Stimulated activated naive B cell treated with anti-CD40 and anti-IgM and Interleukin-4, amounts not matched to agents 10 μg/mL and 1 μg/mL and 100 μg/mL, for 72 hours (primary cell): ENCODE data around the gene ARCN1.

Experiments used
- ATAC-seq, 2 donors: fragments of 150-1000 bp; cut with Tn5 transposase; replicated peaks; 2 replicates each; pipeline ENCODE4 v1.10.0; 2021; ENCODE audit warnings: moderate library complexity in 1 of 2
- DNase-seq: peaks from one replicate; pipeline ENCODE4 v3.0.0; 2021
- H3K27ac Mint-ChIP-seq: one replicate; pipeline ENCODE4 v1.8.0; 2022; ENCODE audit warnings: mild to moderate bottlenecking, mixed read lengths
- H3K27me3 Mint-ChIP-seq, 2 donors: one replicate each; pipeline ENCODE4 v1.8.0; 2022; ENCODE audit warnings: mixed read lengths in 2 of 2
- H3K36me3 Mint-ChIP-seq, 2 donors: one replicate each; pipeline ENCODE4 v1.8.0; 2022; ENCODE audit warnings: mixed read lengths in 2 of 2, mild to moderate bottlenecking in 1 of 2
- H3K4me1 Mint-ChIP-seq, 2 donors: one replicate each; pipeline ENCODE4 v1.8.0; 2022; ENCODE audit warnings: mixed read lengths in 2 of 2, mild to moderate bottlenecking in 1 of 2
- H3K4me3 Mint-ChIP-seq, 2 donors: one replicate each; pipeline ENCODE4 v1.8.0; 2022; ENCODE audit warnings: mild to moderate bottlenecking in 2 of 2, mixed read lengths in 2 of 2, moderate library complexity in 1 of 2
- H3K9me3 Mint-ChIP-seq, 2 donors: one replicate each; pipeline ENCODE4 v1.8.0; 2022; ENCODE audit warnings: mixed read lengths in 2 of 2, mild to moderate bottlenecking in 1 of 2

ARCN1 gene

DNA sequence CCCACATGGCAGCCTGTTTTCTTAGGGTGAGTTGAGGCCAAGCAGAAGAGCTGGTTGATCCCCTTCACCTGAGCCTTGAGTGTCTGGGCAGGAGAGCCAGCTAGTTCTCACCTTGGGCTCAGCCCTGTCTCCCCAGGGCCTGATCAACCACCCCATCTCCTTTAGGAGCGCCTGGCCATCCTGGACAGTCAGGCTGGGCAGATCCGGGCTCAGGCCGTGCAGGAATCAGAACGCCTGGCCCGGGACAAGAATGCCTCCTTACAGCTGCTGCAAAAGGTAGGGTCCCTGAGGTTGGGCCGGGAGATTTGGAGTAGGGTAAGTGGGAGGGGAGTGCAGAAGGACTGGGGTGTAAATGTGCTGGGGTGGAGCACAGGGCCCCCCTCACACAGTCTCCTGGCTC lies 66.5 kb downstream of the ARCN1 start:
- H3K27ac Mint-ChIP-seq = no peak overlapping the region

DNA sequence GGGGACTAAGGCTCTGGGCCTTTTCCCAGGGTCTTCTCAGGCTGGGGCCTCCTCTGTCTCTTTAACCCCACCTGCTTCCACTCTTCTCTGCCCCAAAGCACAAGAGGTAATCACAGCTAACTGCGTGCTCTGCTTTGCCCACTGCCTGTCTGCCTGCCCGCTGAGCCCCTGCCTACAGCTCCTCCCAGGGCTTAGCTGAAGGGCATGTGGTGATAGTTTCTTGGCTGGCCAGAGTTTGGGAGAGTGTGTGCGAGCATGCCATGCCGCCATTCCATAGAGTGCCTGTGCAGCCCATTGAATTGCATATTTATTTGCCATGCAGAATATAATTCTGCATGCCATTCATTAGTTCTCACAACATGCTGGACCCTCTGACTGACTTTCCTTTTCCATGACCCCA lies 67.7 kb downstream of the ARCN1 start:
- H3K27ac Mint-ChIP-seq = no peak overlapping the region
- no peaks in the 10 kb centered on the region for H3K36me3 Mint-ChIP-seq
- no peak for DNase-seq
- H3K9me3 Mint-ChIP-seq = no peaks in the 10 kb centered on the region
- H3K4me3 Mint-ChIP-seq = no peak overlapping the region
- H3K4me1 Mint-ChIP-seq = no peaks in the 10 kb centered on the region
- ATAC-seq = no peak
- peaks cover 5 to 7% of the 10 kb centered on the region in 2 donors for H3K27me3 Mint-ChIP-seq

More for the DNA sequence above, 66.5 kb downstream of the ARCN1 start:
- DNase-seq (no peak), ATAC-seq (no peak)
- Mint-ChIP-seq H3K27me3 (peaks cover 6 to 12% of the 10 kb centered on the region in 2 donors), H3K4me3 (no peak overlapping the region), H3K4me1 (no peaks in the 10 kb centered on the region), H3K9me3 (no peaks in the 10 kb centered on the region), H3K36me3 (no peaks in the 10 kb centered on the region)

DNA sequence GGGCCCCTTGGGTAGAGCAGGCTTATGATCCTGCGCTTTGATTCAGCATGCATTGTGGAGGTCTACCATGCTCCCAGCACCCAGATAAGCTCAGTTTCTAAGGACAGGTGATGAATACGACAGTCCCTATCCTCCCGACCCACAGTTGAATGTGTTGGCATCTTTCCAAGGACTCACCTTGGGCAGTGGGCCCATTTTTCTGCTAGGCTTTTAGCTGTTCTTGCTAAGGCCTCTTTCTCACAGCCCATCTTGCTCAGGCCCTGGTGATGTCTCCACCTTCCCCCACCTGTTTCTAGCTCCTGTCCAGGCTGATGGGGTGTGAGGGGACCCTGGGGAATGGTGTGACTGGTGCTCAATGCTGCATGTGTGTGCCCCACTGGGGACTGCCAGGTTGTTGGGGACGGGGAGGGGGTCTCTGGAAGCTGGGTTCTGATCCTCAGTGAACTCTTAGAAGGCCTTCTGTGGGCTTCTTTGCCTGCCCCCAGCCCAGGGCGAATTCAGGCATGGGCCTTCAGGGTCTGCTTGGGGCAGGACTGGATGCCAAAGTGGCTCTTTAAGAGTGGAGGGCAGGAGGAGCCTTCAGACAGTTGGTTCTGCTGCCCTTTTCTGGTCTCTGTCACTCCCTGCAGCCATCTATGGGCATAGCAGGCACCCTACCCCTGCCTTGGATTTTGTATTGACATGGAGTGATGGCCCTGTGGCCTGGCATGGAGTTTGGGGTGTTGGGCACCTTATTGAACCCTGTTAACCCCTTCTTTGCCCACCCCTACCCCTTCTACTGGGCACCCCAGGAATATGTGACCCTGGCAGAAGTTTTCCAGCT lies 68.3 kb downstream of the ARCN1 start:
- H3K4me3 Mint-ChIP-seq = no peak overlapping the region
- H3K4me1 Mint-ChIP-seq = no peaks in the 10 kb centered on the region
- no peaks in the 10 kb centered on the region for H3K36me3 Mint-ChIP-seq
- H3K27ac Mint-ChIP-seq = no peak overlapping the region
- no peak for DNase-seq
- no peaks in the 10 kb centered on the region for H3K9me3 Mint-ChIP-seq
- H3K27me3 Mint-ChIP-seq = peaks cover 7 to 8% of the 10 kb centered on the region in 2 donors
- no peak for ATAC-seq

DNA sequence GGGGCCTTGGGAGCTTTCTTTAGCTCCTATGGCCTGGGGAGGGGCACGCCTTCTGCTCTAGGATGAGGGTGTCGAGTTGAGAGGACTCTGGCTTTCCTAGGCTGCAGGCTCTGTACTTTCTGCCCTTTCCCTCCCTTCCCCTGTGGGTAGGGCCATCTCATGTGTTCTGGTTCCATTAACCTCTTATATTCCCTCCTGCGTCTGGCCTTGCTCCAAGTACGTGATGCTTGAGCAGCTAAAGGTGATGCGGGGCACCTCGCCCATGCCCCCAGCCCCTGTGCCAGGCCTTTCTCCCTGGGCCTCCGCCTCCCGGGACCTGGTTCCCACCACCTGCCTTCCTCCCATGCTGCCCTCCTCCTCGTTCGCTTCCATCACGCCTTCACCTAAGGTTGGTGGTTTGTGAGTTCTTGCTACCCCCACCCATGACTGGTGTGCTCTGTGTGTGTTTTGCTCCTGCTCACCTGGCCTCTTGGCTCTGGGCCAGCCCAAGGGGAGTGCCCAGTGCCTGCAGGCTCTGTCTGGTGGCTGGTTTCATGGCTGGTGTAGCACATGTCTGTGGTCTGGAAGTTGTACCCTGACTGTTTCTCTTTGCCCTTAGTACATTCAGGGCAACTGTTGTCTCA lies 69.3 kb downstream of the ARCN1 start:
- DNase-seq (no peak), ATAC-seq (no peak)
- Mint-ChIP-seq H3K27me3 (peaks cover 3 to 7% of the 10 kb centered on the region in 2 donors), H3K4me1 (no peaks in the 10 kb centered on the region), H3K36me3 (no peaks in the 10 kb centered on the region), H3K27ac (no peak overlapping the region), H3K4me3 (no peak overlapping the region), H3K9me3 (no peaks in the 10 kb centered on the region)

- H3K27me3 Mint-ChIP-seq = peaks cover 7 to 12% of the 10 kb centered on the region in 2 donors
- DNase-seq = no peak
- H3K4me3 Mint-ChIP-seq = no peak overlapping the region
- no peak overlapping the region for H3K27ac Mint-ChIP-seq
- no peaks in the 10 kb centered on the region for H3K9me3 Mint-ChIP-seq
- H3K4me1 Mint-ChIP-seq = no peaks in the 10 kb centered on the region
- H3K36me3 Mint-ChIP-seq = no peaks in the 10 kb centered on the region
- no peak for ATAC-seq
Measured at GRCh38 chr11:118643142-118643994, 71.2 kb downstream of the ARCN1 start.

DNA sequence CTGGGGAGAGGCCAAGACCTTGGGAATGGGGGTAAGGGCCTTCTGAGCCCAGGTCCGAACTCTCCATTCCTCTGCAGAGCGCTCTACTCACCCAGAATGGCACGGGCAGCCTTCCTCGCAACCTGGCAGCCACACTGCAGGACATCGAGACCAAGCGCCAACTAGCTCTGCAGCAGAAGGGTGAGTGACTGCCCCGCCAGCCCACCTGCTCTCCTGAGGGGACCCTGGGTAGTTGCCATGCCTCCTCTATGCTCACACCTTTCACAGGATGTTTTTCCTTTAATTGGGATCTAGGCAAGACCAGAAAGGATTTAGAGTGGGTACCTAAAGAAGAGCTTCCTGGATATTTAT lies 71.8 kb downstream of the ARCN1 start:
- no peaks in the 10 kb centered on the region for H3K4me1 Mint-ChIP-seq
- H3K27ac Mint-ChIP-seq = no peak overlapping the region
- no peaks in the 10 kb centered on the region for H3K36me3 Mint-ChIP-seq

GRCh38 chr11:118644496-118644895 lies 72.3 kb downstream of the ARCN1 start:
- Mint-ChIP-seq H3K9me3 (no peaks in the 10 kb centered on the region), H3K36me3 (no peaks in the 10 kb centered on the region), H3K27me3 (peaks cover 7 to 12% of the 10 kb centered on the region in 2 donors), H3K4me3 (no peak overlapping the region), H3K4me1 (no peaks in the 10 kb centered on the region), H3K27ac (no peak overlapping the region)
- DNase-seq = no peak
- ATAC-seq = no peak

More for the DNA sequence above, 71.8 kb downstream of the ARCN1 start:
- H3K27me3 Mint-ChIP-seq = peaks cover 7 to 12% of the 10 kb centered on the region in 2 donors
- DNase-seq (no peak), ATAC-seq (no peak)
- no peaks in the 10 kb centered on the region for H3K9me3 Mint-ChIP-seq
- no peak overlapping the region for H3K4me3 Mint-ChIP-seq

- ATAC-seq (no peak), DNase-seq (no peak)
- Mint-ChIP-seq H3K4me3 (no peak overlapping the region), H3K36me3 (no peaks in the 10 kb centered on the region), H3K4me1 (no peaks in the 10 kb centered on the region), H3K27ac (no peak overlapping the region), H3K27me3 (peaks cover 7 to 12% of the 10 kb centered on the region in 2 donors), H3K9me3 (no peaks in the 10 kb centered on the region)
Measured at GRCh38 chr11:118645066-118645715, 73.0 kb downstream of the ARCN1 start.

- ATAC-seq = no peak
- Mint-ChIP-seq H3K27me3 (peaks cover 7 to 12% of the 10 kb centered on the region in 2 donors), H3K4me3 (no peak overlapping the region), H3K9me3 (no peaks in the 10 kb centered on the region), H3K36me3 (no peaks in the 10 kb centered on the region), H3K27ac (no peak overlapping the region), H3K4me1 (no peaks in the 10 kb centered on the region)
- DNase-seq = no peak
Measured at GRCh38 chr11:118646393-118646792, 74.2 kb downstream of the ARCN1 start.

DNA sequence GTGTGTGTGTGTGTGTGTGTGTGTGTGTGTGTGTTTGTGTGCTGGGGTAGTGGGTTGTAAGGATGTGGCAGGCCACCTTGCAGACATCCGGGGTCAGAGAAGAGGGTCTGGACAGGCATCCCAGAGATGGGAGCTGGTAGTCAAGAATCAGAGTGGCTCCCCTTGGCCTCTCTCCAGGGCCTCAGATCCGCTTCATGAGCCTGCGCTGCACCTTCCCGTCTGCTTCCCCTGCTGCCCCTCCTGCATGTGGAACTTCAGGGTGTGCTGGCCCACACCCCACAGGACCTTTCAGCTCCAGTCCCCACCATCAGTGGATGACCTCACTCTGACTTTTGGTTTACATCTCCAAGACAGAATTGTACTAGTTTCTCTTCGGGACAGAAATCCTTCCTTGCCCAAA lies 76.1 kb downstream of the ARCN1 start:
- Mint-ChIP-seq H3K4me3 (no peak overlapping the region), H3K9me3 (no peaks in the 10 kb centered on the region), H3K27me3 (peaks cover 7 to 12% of the 10 kb centered on the region in 2 donors), H3K4me1 (no peaks in the 10 kb centered on the region), H3K27ac (peak overlapping the region; percentile 87), H3K36me3 (no peaks in the 10 kb centered on the region)
- ATAC-seq (no peak), DNase-seq (no peak)

GRCh38 chr11:118649941-118650340 lies 77.7 kb downstream of the ARCN1 start:
- Mint-ChIP-seq H3K27ac (no peak overlapping the region), H3K4me1 (no peaks in the 10 kb centered on the region)

GRCh38 chr11:118650366-118650765 lies 78.2 kb downstream of the ARCN1 start:
- ATAC-seq (no peak), DNase-seq (no peak)
- Mint-ChIP-seq H3K27me3 (peaks cover 4 to 5% of the 10 kb centered on the region in 2 donors), H3K36me3 (no peaks in the 10 kb centered on the region), H3K27ac (no peak overlapping the region), H3K4me1 (no peaks in the 10 kb centered on the region), H3K9me3 (no peaks in the 10 kb centered on the region), H3K4me3 (no peak overlapping the region)

More at GRCh38 chr11:118649941-118650340, 77.7 kb downstream of the ARCN1 start:
- no peak for DNase-seq
- H3K9me3 Mint-ChIP-seq = no peaks in the 10 kb centered on the region
- ATAC-seq = no peak
- peaks cover 4 to 6% of the 10 kb centered on the region in 2 donors for H3K27me3 Mint-ChIP-seq
- H3K4me3 Mint-ChIP-seq = no peak overlapping the region
- H3K36me3 Mint-ChIP-seq = no peaks in the 10 kb centered on the region

DNA sequence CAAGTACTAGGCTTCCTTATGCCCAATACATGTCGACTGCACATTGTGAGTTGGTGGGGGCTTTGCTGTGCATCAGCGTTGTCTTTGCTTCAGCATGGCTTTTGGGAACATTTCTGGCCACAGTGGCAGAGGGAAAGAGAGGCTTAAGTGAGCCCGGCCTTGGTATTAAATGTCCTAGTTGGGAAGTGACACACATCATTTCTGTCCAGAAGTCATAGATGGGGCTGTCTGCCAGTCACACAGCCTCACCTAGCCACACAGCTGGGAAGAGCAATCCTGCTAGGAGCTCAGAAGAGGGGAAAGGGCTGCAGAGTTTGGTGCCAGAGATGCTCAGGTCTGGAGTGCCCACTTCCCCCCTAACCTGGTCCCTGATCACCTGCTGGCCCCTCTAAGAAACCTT lies 79.6 kb downstream of the ARCN1 start:
- H3K27me3 Mint-ChIP-seq = peaks cover 4 to 5% of the 10 kb centered on the region in 2 donors
- no peak overlapping the region for H3K4me3 Mint-ChIP-seq
- no peak for ATAC-seq
- H3K9me3 Mint-ChIP-seq = no peaks in the 10 kb centered on the region
- no peak for DNase-seq
- H3K36me3 Mint-ChIP-seq = no peaks in the 10 kb centered on the region
- H3K27ac Mint-ChIP-seq = no peak overlapping the region
- no peaks in the 10 kb centered on the region for H3K4me1 Mint-ChIP-seq
